ENCODE results near the gene EVX1. TPM values are rescaled to one million over a fixed set of nuclear protein-coding genes. Genes with fewer than 3 reads are reported as not detected.

EVX1 gene
- total and polyA plus RNA-seq, 12 donors = 0.64 to 8.7 (median 1.1) TPM; not detected in 2

DNA sequence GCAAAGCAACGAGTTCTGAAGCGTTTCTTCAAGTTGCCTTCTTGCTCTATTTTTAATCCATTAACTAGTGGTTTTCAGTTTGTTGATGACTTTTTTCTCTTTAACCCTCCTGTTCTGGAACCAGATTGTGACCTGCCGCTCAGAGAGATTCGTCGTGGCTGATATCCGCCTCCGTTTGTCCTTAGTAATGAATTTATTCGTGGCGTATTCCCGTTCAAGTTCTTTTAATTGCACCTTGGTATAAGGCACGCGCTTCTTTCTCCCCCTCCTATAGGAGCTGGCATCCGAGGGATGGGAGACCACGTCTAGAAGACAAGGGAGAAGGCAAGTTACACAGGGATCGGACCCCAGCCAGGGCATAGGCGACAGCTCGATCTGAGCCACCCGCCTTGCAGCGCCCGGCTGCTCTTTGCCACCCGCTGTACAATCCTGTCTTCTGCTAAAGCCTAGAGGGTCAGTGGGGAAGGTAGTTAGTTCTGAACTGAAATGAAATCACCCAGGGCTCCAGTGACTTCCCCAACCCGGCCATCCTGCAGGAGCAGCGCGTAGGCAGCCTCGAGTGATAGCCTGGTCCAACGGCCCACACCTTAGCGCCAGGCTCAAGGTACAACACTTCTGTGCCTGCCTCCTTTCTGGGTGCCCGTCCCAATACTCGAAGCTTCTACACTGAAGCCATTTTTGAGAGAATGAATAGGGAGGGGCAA lies 44.3 kb upstream of the EVX1 start:
- H3K27ac ChIP-seq = no peak overlapping the region
- H3K4me3 ChIP-seq = no peak overlapping the region
- peaks cover 2 to 18% of the 10 kb centered on the region in 2 donors for H3K4me1 ChIP-seq (replicated peaks in 1 of 2)
- 17 to 22% (median 19%) methylated on average over 21 to 29 of the region's 29 CpGs for WGBS, 4 donors
- peaks cover 94% of the 10 kb centered on the region for H3K27me3 ChIP-seq
- TF ChIP-seq POLR2A (IDR thresholded peaks at IDR 0.05) = no peak
- TF ChIP-seq, protein P1, sequence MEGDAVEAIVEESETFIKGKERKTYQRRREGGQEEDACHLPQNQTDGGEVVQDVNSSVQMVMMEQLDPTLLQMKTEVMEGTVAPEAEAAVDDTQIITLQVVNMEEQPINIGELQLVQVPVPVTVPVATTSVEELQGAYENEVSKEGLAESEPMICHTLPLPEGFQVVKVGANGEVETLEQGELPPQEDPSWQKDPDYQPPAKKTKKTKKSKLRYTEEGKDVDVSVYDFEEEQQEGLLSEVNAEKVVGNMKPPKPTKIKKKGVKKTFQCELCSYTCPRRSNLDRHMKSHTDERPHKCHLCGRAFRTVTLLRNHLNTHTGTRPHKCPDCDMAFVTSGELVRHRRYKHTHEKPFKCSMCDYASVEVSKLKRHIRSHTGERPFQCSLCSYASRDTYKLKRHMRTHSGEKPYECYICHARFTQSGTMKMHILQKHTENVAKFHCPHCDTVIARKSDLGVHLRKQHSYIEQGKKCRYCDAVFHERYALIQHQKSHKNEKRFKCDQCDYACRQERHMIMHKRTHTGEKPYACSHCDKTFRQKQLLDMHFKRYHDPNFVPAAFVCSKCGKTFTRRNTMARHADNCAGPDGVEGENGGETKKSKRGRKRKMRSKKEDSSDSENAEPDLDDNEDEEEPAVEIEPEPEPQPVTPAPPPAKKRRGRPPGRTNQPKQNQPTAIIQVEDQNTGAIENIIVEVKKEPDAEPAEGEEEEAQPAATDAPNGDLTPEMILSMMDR (IDR thresholded peaks at IDR 0.05) = no peak
- peak in 2 of 7 donors; percentile 9 to 46 for DNase-seq
- H3K9me3 ChIP-seq (replicated peaks in 1 of 3) = no peaks in the 10 kb centered on the region
- intact Hi-C loops (cut with DNase I) = loop anchor here in 1 of 2 donors (10.0 kb wide), 3 partner anchors 727 to 897 kb away; no protein-coding TSS in a partner anchor
- no peaks in the 10 kb centered on the region for H3K36me3 ChIP-seq (replicated peaks in 1 of 2)

- peaks cover 94% of the 10 kb centered on the region for H3K27me3 ChIP-seq
- H3K4me1 ChIP-seq (replicated peaks in 1 of 2) = peaks cover 0 to 16% of the 10 kb centered on the region in 2 donors
- no peak overlapping the region for H3K27ac ChIP-seq
- 3 to 8% (median 3%) methylated on average over 13 to 91 of the region's 93 CpGs for WGBS, 4 donors
- H3K4me3 ChIP-seq = peak overlapping the region in 1 of 4 donors; percentile 54
- H3K36me3 ChIP-seq (replicated peaks in 1 of 2) = no peaks in the 10 kb centered on the region
- peak in 3 of 7 donors; percentile 13 to 50 (median 20) for DNase-seq
- no peaks in the 10 kb centered on the region for H3K9me3 ChIP-seq (replicated peaks in 1 of 3)
- intact Hi-C loops (cut with DNase I) = loop anchor here in 1 of 2 donors (10.0 kb wide), 3 partner anchors 726 to 896 kb away; no protein-coding TSS in a partner anchor
- TF ChIP-seq, protein P1 (IDR thresholded peaks at IDR 0.05) = no peak
- TF ChIP-seq POLR2A (IDR thresholded peaks at IDR 0.05) = no peak
Measured at GRCh38 chr7:27198871-27199801, 43.5 kb upstream of the EVX1 start.

DNA sequence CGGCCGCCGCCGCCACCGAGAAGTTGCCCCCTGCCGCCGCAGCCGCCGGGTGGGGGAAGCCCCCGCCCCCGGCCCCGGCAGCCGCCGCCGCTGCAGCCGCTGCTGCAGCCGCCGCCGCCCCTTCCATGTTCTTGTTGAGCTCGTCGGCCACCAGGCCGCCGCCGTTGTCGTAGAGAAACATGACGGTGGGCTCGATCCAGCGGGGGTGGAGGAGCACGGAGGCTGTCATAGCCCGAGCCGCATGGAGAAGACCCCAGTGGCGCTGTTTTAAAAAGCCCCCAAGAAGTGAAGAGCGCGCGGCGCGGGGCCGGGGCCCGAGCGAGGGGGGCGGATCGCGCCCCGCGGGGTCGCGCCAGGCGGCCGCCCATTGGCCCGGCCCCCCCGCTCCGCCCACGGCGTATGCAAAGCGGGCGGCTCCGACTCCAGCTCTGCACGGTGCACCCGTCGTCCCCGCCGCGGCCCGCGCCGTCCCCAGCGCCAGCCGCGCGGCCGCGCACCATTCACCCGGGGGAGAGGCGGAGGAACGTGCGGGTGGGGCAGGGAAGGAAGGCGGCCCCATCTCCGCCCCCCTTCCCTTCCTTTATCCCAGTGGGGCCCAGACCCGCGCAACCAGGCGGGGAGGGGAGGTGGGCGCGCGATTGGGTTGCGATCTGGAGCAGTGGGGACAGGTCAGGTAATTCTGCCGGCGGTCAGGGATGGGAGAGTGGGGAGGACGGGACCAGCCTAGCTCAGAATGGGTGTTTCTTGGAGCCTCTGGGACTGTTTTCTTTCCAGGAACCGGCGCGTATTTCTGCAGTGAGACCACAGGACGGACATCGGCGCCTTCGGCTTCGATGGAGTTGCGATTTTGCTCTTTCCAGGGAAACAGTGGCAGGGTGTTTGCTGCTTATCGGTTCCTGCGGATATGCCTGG lies 42.5 kb upstream of the EVX1 start, which contains the start of gene HOXA13:
Gene HOXA13 (minus strand): TSS at position 243 of the 912 bp plus-strand sequence. CDS start 14 bp downstream, at position 229.
- peaks cover 0 to 19% of the 10 kb centered on the region in 2 donors for H3K4me1 ChIP-seq (replicated peaks in 1 of 2)
- peak within 1 kb of the TSS in 1 of 4 donors; percentile 54 for H3K4me3 ChIP-seq
- no peaks in the 10 kb centered on the region for H3K9me3 ChIP-seq (replicated peaks in 1 of 3)
- TF ChIP-seq, protein P1 (IDR thresholded peaks at IDR 0.05) = no peak
- TF ChIP-seq POLR2A (IDR thresholded peaks at IDR 0.05) = no peak
- H3K36me3 ChIP-seq (replicated peaks in 1 of 2) = no peaks in the 10 kb centered on the region
- peak in 3 of 7 donors; percentile 17 to 46 (median 36) for DNase-seq
- peaks cover 94% of the 10 kb centered on the region for H3K27me3 ChIP-seq
- 0 to 5% (median 2%) methylated on average over 28 to 99 of the region's 99 CpGs for WGBS, 4 donors
- H3K27ac ChIP-seq = no peak within 1 kb of the TSS
- intact Hi-C loops (cut with DNase I) = loop anchor here (10.0 kb wide), 4 partner anchors 375 to 895 kb away; no protein-coding TSS in a partner anchor
